Stimulated activated effector memory CD8-positive, alpha-beta T cell treated with anti-CD3 and anti-CD28 coated beads, Interleukin-12 subunit alpha, Interleukin-12 subunit beta, amount 100 ng/mL, for 72 hours (primary cell): ENCODE results near the gene EBPL.
"Not testable (repeated sequence)": the region's sequence is repeated elsewhere in the genome, so short reads cannot be mapped to it uniquely, and the experiment has no call there.

ENCODE experiments used
- ATAC-seq: fragments of 150-1000 bp; cut with Tn5 transposase; 2 replicates; pipeline ENCODE4 v1.10.0; 2021
- DNase-seq, 2 donors: peaks; one replicate each; pipeline ENCODE4 v3.0.0; 2021 to 2022; ENCODE audit warnings: low spot score in 2 of 2
- H3K27ac Mint-ChIP-seq: one replicate; pipeline ENCODE4 v1.8.0; 2022; ENCODE audit warnings: mild to moderate bottlenecking, mixed read lengths
- H3K36me3 Mint-ChIP-seq: one replicate; pipeline ENCODE4 v1.8.0; 2022; ENCODE audit warnings: mild to moderate bottlenecking, mixed read lengths
- H3K4me1 Mint-ChIP-seq: one replicate; pipeline ENCODE4 v1.8.0; 2022; ENCODE audit warnings: mixed read lengths
- H3K4me3 Mint-ChIP-seq: one replicate; pipeline ENCODE4 v1.8.0; 2022; ENCODE audit warnings: mild to moderate bottlenecking, mixed read lengths
- H3K9me3 Mint-ChIP-seq: one replicate; pipeline ENCODE4 v1.8.0; 2022; ENCODE audit warnings: mixed read lengths

Gene EBPL

DNA sequence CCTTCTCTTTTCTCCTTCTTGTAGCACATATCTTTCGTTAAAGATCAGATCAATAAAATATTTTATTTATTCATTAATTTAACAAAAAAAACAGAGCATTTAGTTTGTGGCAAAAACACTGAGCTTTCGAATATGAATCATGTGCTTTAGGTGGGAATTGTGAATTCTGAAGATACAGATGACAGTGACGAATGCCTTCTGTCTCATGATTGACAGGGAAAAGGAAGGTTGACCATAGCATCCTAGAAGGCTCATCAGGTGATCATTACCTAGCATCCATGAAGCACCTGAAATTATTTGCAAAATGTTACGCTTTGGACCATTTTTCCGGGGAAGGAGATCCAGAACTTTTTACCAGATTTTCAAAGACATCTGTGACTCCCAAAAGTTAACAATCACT, 59.1 kb downstream of the EBPL start:
- H3K9me3 Mint-ChIP-seq = no peaks in the 10 kb centered on the region
- no peaks in the 10 kb centered on the region for H3K36me3 Mint-ChIP-seq
- H3K4me1 Mint-ChIP-seq = peaks cover 26% of the 10 kb centered on the region
- DNase-seq = no peak
- no peak overlapping the region for H3K4me3 Mint-ChIP-seq
- no peak overlapping the region for H3K27ac Mint-ChIP-seq
- no peak for ATAC-seq

DNA sequence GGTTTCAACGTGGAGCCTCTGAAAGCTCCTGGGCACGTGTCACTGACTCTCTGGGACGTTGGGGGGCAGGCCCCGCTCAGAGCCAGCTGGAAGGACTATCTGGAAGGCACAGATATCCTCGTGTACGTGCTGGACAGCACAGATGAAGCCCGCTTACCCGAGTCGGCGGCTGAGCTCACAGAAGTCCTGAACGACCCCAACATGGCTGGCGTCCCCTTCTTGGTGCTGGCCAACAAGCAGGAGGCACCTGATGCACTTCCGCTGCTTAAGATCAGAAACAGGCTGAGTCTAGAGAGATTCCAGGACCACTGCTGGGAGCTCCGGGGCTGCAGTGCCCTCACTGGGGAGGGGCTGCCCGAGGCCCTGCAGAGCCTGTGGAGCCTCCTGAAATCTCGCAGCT, 60.7 kb downstream of the EBPL start:
- Mint-ChIP-seq H3K4me1 (peaks cover 16% of the 10 kb centered on the region), H3K4me3 (no peak overlapping the region), H3K36me3 (no peaks in the 10 kb centered on the region), H3K9me3 (no peaks in the 10 kb centered on the region), H3K27ac (no peak overlapping the region)
- ATAC-seq (no peak), DNase-seq (no peak)

DNA sequence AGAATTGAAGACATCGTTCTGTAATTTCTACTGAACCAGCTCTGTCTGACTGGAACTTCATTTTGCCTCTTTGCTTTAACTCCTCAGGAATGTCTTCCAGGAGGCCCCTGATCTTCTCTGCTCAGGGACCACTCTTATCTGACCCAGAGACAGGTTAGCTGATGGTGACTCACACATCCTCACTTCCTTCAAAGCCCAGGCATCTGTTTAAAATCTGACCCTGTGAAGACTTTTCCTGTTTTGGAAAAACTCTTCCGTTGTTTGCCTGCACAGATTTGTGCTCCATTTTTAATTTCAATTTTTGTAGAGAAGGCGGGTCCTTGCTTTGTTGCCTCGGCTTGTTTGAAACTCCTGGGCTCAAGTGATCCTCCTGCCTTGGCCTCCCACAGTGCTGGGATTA, 61.3 kb downstream of the EBPL start:
- Mint-ChIP-seq H3K4me1 (peaks cover 12% of the 10 kb centered on the region), H3K27ac (no peak overlapping the region), H3K36me3 (no peaks in the 10 kb centered on the region), H3K4me3 (no peak overlapping the region), H3K9me3 (no peaks in the 10 kb centered on the region)
- DNase-seq (no peak), ATAC-seq (no peak)

GRCh38 chr13:49629196-49629938, 61.9 kb downstream of the EBPL start:
- no peak for DNase-seq
- Mint-ChIP-seq H3K9me3 (no peaks in the 10 kb centered on the region), H3K4me1 (peaks cover 8% of the 10 kb centered on the region)

DNA sequence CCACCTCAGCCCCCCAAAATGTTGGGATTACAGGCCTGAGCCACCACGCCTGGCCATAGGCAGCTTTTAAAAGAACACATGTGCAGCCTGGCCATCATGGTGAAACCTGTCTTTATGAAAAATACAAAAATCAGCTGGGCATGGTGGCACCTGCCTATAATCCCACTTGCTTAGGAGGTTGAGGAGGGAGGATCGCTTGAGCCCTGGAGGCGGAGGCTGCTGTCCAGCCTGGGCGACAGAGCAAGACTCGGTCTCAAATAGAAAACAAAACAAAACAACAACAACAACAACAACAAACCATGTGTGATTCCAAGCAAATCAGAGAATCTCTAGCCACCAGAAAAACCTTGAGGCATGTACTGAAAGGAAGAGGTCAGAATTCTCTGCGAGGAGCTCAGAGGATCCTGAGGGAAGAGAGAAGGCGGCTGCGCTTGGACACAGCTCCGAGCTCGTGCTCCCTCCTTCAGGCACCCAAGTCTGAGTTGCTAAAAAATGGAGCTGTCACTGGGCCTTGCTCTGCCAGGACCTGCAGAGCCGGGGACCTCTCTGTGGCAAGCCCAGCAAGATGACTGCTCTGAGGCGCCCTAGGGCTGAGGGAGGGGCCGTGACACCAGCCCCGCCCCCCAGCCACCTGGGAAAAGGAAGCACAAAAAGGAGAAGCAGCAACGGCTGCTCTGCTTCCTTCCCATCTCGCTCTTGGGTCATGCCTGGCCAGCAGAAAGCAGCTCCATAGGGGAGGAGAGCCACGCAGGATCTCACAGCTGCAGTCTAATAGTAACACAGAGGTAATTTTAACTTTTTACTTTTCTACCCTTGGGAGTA, 63.2 kb downstream of the EBPL start, which contains the start of gene ARL11:
ARL11 (plus strand) TSS at position 677 of the 822 bp plus-strand sequence. CDS start 1,941 bp downstream, outside the sequence.
- Mint-ChIP-seq H3K4me1 (peaks cover 8% of the 10 kb centered on the region), H3K27ac (peak within 1 kb of the TSS; percentile 68)
- peak; percentile 72 for ATAC-seq

More at GRCh38 chr13:49629196-49629938, 61.9 kb downstream of the EBPL start:
- no peaks in the 10 kb centered on the region for H3K36me3 Mint-ChIP-seq
- H3K27ac Mint-ChIP-seq = no peak overlapping the region
- no peak for ATAC-seq
- no peak overlapping the region for H3K4me3 Mint-ChIP-seq

DNA sequence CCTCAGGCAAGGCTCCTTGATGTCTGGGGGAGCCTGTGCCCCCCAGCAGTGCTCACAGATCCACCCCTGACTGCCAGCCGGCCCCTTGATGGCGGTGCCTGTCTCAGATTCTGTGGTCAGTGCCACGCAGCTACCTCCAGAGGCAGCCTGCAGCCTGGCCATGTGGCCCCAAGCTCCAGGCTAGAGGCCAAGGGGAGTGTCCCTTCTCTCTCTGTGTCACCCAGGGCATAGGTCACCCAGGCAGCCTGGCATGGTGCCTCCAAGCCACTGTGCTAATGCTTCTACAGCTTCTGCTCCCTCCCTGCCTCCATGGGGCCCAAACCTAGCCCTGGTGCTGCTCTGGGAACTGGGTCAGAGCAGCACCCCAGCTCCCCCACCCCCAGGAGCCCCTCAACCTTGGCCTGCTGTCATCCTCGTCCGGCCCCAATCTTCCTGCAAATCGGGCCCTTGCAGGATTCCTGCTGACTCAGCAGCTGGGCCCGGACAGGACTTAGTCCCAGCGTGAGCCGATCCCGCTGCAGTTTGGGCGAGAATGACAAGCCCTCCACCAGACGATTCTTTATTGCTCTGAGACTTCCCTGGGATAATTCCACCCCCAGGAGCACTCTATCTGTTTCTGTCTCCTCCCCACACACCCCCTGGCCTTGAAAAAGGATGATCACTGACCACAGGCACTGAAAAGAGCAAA, 65.8 kb downstream of the EBPL start:
- peaks cover 8% of the 10 kb centered on the region for H3K4me1 Mint-ChIP-seq
- peak overlapping the region; percentile 20 for H3K27ac Mint-ChIP-seq
- no peaks in the 10 kb centered on the region for H3K9me3 Mint-ChIP-seq
- ATAC-seq (peak; percentile 15), DNase-seq (no peak)
- no peaks in the 10 kb centered on the region for H3K36me3 Mint-ChIP-seq
- H3K4me3 Mint-ChIP-seq = no peak overlapping the region

More for the DNA sequence above, 63.2 kb downstream of the EBPL start, which contains the start of gene ARL11:
- DNase-seq = peak in 1 of 2 donors; percentile 53
- Mint-ChIP-seq H3K4me3 (peak within 1 kb of the TSS; percentile 62), H3K9me3 (no peaks in the 10 kb centered on the region), H3K36me3 (no peaks in the 10 kb centered on the region)

DNA sequence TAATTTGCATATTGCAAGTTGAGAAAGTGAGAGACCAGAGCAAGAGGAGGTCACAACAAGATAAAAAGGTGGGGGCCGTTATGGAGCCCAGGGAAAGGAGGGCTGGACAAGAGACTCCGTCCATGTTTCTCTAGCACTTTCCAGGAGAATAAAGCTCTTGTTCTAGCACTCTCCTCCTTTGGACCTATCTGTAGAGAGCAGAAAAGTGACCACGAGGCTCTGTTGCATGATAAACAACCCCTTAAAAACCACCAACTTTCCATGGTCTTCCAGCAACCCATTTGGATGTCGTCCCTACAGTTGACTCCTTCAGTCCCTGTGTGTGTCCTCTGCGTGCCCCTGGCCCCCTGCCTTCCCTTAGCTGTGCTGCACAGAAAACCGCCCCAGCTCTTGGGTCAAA, 67.1 kb downstream of the EBPL start:
- no peak for DNase-seq
- ATAC-seq = no peak
- H3K27ac Mint-ChIP-seq = no peak overlapping the region

GRCh38 chr13:49622174-49622946, 68.9 kb downstream of the EBPL start:
- H3K27ac Mint-ChIP-seq = no peak overlapping the region
- ATAC-seq (no peak), DNase-seq (no peak)
- no peak overlapping the region for H3K4me3 Mint-ChIP-seq
- no peaks in the 10 kb centered on the region for H3K9me3 Mint-ChIP-seq
- H3K4me1 Mint-ChIP-seq = no peaks in the 10 kb centered on the region
- H3K36me3 Mint-ChIP-seq = no peaks in the 10 kb centered on the region

More for the DNA sequence above, 67.1 kb downstream of the EBPL start:
- Mint-ChIP-seq H3K36me3 (no peaks in the 10 kb centered on the region), H3K4me3 (no peak overlapping the region), H3K9me3 (no peaks in the 10 kb centered on the region), H3K4me1 (peaks cover 8% of the 10 kb centered on the region)

DNA sequence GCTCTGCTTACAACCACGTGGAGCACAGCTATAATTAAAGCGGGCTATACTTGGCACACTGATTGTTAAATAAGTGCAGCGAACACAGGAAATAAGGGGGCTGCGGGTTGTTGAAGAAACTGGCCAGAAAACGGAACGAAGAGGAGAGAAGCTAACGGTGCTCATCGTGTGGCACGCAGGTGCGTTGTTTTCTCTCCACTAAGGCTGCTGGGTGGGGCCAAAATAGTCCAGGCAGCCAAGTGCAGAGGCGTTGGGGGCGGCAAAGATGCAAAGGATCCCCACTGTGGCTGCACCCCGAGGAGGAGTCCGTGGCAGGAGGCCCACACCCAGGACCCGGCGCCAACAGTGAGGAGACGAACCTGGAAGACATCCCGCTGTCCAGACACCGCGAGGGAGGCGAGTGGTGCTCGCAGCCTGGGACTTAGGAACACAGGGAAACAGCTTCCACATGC, 71.1 kb downstream of the EBPL start:
- no peak overlapping the region for H3K27ac Mint-ChIP-seq
- H3K4me3 Mint-ChIP-seq = no peak overlapping the region
- DNase-seq (no peak), ATAC-seq (no peak)
- H3K9me3 Mint-ChIP-seq = no peaks in the 10 kb centered on the region
- no peaks in the 10 kb centered on the region for H3K36me3 Mint-ChIP-seq
- no peaks in the 10 kb centered on the region for H3K4me1 Mint-ChIP-seq

DNA sequence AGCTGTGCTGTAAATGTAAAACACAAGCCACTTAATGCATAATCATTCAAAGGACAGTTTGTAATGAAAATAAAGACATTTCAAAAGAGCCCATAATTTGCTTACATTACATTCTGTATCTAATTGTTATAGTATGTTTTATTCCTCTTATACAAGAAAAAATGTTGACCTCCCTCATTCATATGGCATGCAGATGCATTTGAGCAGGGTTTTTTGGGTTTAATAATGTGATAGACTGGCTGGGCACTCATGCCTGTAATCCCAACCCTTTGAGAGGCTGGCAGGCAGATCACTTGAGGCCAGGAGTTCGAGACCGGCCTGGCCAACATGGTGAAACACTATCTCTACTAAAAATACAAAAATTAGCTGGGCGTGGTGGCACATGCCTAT, 74.6 kb downstream of the EBPL start:
- no peak overlapping the region for H3K27ac Mint-ChIP-seq
- no peak for ATAC-seq
- H3K4me1 Mint-ChIP-seq = no peaks in the 10 kb centered on the region
- no peak for DNase-seq
- H3K9me3 Mint-ChIP-seq = no peaks in the 10 kb centered on the region
- no peaks in the 10 kb centered on the region for H3K36me3 Mint-ChIP-seq
- no peak overlapping the region for H3K4me3 Mint-ChIP-seq

DNA sequence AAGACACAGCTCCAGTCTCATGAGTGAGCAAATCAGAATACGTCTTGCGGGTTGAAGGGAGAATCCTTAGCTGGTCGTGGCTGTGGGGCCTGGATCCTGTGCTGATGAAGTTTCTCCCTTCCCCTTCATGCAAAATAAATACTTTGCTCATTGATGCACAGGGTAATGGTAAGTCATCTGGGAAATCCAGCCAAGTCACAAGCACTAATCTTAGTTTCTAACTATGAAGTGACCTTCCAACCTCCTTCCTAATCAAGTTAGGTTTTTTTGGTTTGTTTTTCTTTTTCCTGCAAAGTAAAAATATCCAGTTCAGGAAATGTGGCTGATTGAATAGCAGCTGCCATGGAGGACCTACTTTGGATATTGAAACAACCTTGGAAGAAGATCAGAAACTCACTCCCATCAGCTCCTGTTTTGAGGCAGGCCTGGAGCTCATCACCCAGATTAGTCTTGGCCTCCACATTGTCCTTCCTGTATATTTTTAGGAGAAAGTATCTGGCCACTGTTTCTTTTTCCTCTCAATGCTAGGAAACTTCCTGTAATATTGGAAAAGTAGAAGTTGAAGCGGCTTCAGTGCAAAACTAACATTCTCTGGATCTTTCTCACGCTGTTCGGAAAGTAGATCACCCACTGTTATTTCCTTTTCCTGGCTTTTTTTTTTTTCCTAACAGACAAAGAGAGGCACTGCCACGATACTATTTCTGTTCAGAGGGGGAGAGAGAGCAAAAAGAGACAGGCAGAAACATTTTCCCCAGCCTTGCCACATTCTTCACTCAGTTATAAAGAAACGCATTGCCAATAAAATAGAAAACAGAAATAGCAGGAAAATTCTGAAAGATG, 75.2 kb downstream of the EBPL start:
- Mint-ChIP-seq H3K4me3 (no peak overlapping the region), H3K9me3 (no peaks in the 10 kb centered on the region), H3K36me3 (no peaks in the 10 kb centered on the region), H3K27ac (no peak overlapping the region), H3K4me1 (no peaks in the 10 kb centered on the region)
- ATAC-seq = no peak
- DNase-seq = no peak

DNA sequence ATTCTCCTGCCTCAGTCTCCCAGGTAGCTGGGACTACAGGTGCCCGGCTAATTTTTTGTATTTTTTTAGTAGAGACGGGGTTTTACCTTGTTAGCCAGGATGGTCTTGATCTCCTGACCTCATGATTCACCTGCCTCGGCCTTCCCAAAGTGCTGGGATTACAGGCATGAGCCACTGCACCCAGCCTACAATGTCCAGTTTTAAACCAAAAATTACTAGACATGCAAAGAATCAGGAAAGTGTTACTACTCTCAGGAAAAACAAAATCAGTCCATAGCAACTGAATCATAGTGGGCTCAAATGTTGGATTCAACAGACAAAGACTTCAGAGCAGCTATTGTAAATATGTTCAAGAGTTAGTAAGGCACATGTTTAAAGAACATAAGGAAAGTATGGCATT, 79.2 kb downstream of the EBPL start:
- H3K27ac Mint-ChIP-seq, ATAC-seq, DNase-seq, H3K36me3 Mint-ChIP-seq, H3K9me3 Mint-ChIP-seq, H3K4me3 Mint-ChIP-seq, H3K4me1 Mint-ChIP-seq: not testable (repeated sequence)
